ENCODE data around the gene C13orf46.
"Not testable (repeated sequence)": the region's sequence is repeated elsewhere in the genome, so short reads cannot be mapped to it uniquely, and the experiment has no call there.

The C13orf46 gene

GRCh38 chr13:113973218-113974164, at the start of gene C13orf46:
Gene C13orf46, minus strand, starts transcription at chr13:113974076. Its CDS starts 79 bp downstream, at chr13:113973997.
- no peak for DNase-seq

GRCh38 chr13:114022876-114023275, 49.0 kb upstream of the C13orf46 start:
- DNase-seq: no peak

- DNase-seq: no peak
Measured at GRCh38 chr13:114022309-114022669, 48.4 kb upstream of the C13orf46 start.

GRCh38 chr13:114021464-114022308, 47.8 kb upstream of the C13orf46 start:
- DNase-seq: no peak

GRCh38 chr13:114020750-114021463, 47.0 kb upstream of the C13orf46 start:
- no peak for DNase-seq

- DNase-seq: not testable (repeated sequence)
Measured at GRCh38 chr13:114020134-114020533, 46.3 kb upstream of the C13orf46 start.

DNA sequence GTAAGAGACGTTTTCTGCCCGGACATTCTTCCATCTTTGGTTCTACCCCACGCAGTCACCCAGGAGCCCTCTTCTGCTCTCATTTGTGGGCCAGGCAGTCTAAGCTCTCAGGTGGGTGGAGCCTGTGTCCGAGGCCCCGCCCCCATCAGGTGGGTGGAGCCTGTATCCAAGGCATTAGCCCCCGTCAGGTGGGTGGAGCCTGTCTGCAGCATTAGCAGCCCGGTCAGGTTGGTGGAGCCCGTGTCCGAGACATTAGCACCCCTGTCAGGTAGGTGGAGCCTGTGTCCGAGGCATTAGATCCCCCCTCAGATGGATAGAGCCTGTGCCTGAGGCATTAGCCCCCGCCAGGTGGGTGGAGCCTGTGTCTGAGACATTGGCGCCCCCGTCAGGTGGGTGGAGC, 45.5 kb upstream of the C13orf46 start:
- no peak for DNase-seq

DNA sequence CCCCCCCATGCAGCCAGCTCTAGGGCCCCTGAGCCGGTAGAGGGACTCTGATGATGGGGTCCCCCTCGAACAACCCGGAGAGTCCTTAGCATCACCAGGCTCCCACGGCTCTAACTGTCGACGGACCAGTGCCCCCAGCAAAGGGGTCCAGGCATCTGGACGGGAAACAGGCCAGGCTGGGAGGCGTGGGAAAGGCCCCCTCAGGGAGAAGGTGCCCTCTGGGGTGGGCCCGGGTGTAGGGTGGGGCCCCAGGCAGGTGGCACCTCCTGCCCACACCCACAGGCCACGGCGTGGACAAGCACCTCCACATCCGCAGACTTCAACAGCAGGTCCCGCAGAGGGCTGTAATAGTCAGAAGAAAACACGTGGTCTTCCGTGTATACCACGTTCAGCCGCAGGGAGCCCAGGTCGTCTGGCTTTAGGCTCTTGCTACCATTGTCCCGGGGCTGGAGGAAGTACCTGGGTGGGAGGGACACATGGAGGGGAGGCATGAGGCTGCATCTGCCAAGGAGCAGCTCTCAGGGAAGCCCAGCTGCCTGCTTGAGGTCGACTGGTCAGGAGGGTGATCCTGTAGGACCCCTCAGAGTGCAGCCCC, 44.7 kb upstream of the C13orf46 start:
- no peak for DNase-seq

DNA sequence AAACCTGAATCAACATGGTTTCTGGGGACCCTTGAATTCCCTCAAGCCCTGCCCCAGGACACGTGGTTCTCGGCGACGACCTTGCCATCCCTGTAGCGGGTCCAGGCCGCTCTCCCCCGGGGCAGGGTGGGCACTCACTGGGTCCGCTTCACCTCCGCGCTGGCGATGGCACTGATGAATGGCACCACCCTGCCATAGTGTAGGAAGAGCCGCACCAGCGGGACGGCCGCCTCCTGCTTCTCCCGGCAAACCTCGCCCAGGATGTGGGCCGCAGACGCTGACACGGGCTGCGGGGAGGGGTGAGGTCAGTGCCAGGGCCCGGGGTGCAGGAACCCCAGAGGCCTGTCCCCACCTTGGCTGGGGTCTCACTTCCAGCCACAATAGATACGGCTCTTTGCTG, 44.1 kb upstream of the C13orf46 start:
- DNase-seq: no peak

DNA sequence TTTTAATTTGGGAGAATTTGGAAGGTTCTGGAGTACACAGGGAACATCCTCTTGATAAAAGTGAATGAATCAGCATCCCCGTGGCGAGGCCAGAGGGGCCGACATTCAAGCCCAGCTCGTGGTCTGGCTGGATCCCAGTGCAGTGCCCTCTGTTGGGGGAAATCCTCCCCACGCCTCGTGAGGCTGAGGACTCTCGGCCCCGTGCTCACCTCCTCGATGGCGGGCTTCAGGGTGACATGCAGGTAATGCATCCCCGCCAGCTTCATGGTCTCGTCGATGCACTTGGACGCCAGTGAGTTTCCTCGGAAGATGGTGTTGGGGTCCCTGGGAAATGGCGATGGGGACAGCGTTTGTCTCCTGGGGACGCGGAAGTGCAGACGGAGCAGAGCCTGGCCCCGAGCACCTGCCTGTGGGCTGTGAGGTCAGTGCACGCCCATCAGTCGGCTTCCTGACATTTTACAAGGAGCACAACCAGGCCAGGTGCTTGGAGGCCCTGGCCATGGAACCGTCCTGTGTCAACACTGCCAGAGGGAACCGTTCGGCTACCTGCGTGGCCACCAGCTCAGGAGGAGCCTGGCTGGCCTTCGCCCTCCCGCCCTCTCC, 43.3 kb upstream of the C13orf46 start:
- DNase-seq: no peak

DNA sequence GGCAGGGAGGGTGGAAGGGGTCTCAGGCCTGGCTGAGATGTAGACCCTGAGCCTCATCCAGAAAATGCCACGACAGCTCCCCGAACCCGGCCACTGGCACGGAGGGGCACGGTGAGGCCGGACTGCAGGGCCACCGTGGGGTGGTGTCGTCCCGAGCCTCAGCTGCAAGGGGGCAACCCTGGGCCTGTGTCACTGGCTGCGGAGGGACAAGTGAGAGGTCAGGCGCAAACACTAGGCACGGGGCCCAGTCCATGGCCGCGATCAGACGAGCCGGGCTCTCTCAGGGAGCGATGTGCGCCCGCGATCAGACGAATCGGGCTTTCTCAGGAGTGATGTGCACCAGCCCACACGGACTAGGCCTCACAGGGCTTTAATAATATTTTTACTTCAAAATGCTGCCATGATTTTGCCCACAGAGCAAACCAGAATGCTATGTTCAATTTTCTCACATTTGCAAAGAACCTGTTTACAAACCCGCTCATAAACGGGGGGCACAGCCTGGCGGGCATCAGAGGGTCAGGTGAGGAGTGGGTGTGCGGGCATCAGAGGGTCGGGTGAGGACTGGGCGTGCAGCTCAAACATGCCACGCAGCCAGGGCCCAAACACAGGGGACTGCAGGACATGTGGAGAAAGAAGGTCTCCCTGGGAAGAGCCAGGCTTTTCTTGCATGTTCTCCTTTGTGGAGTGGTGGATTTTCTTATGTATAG, 42.6 kb upstream of the C13orf46 start:
- no peak for DNase-seq

GRCh38 chr13:114015969-114016295, 42.1 kb upstream of the C13orf46 start:
- DNase-seq: no peak

GRCh38 chr13:114015111-114015968, 41.5 kb upstream of the C13orf46 start:
- no peak for DNase-seq

GRCh38 chr13:114013952-114014629, 40.2 kb upstream of the C13orf46 start:
- no peak for DNase-seq

- no peak for DNase-seq
Measured at GRCh38 chr13:114013336-114013735, 39.5 kb upstream of the C13orf46 start.

DNA sequence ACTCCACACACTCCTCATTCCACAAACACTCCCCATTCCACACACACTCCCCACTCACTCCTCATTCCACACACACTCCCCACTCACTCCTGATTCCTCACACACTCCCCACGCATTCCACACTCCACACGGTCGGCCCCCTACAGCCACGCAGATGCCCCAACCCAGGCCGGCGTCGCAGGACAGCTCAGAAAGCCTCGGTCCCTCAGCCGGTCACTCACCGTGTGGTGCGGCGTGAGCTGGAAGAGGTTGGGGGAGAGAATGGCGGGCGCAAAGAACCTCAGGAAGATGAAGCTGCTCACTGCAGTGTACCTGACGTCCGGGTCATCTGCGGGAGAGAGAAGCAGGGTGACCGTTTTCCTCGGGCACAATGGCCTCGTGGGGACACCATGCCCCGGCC, 39.0 kb upstream of the C13orf46 start:
- no peak for DNase-seq

GRCh38 chr13:114012141-114012540, 38.3 kb upstream of the C13orf46 start:
- DNase-seq: no peak

DNA sequence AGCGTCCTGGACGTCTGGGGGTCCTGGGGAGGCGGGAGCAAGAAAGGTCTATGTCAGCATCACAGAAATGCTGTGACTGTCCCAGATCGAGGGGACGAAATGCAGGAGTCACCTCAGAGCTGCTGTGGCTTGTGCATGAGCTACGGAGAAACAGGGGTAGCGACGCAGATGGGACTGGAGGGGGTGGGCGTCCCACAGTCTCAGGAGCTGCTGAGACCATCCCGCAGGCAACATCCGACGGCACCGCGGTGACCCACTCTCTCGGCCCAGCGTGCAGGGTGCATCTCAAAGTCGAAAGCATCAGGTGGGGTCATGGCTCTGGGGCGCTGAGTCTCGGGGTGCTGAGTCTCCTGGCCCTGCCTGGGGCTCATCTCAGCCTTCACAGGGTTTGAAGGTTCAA, 37.4 kb upstream of the C13orf46 start:
- no peak for DNase-seq

DNA sequence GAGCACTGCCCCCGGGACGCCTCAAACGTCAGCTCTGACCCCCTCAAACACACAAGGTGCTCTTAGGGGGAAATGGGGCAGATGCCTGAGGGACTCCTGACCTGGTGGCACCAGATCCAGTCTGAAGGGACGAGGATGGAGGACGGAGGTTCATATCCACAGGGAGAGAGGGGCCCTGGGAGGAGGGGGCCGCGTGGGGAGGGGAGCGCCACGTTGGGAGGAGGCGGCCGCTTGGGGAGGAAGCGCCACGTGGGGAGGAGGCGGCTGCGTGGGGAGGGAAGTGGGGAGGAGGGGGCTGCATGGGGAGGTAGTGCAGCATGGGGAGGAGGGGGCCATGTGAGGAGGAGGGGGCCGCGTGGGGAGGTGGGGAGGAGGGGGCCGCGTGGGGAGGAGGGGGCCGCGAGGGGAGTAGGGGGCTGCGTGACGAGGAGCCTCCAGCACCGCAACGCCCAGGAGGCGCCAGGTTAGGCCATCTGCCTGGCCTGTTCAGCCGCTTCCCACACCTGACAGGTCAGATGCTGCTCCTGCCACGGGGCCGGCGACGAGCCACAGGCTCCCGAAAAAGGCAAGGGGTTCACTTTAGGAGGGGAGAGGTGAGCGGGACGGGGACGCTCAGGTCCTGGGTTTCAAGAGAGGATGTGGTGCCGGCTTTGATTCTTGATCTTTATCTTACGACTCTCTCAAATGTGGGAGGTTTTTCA, 36.7 kb upstream of the C13orf46 start:
- no peak for DNase-seq
